Activated naive CD8-positive, alpha-beta T cell treated with anti-CD3 and anti-CD28 coated beads, Interleukin-2, amount 50 U/mL, for 16 hours (primary cell): ENCODE results near the gene SLC9A9.
"Not testable (repeated sequence)": the region's sequence is repeated elsewhere in the genome, so short reads cannot be mapped to it uniquely, and the experiment has no call there.

Experiments
- DNase-seq: peaks from one replicate; pipeline ENCODE4 v3.0.0-alpha.2; 2020; ENCODE audit warnings: low read depth, low spot score

The SLC9A9 gene

DNA sequence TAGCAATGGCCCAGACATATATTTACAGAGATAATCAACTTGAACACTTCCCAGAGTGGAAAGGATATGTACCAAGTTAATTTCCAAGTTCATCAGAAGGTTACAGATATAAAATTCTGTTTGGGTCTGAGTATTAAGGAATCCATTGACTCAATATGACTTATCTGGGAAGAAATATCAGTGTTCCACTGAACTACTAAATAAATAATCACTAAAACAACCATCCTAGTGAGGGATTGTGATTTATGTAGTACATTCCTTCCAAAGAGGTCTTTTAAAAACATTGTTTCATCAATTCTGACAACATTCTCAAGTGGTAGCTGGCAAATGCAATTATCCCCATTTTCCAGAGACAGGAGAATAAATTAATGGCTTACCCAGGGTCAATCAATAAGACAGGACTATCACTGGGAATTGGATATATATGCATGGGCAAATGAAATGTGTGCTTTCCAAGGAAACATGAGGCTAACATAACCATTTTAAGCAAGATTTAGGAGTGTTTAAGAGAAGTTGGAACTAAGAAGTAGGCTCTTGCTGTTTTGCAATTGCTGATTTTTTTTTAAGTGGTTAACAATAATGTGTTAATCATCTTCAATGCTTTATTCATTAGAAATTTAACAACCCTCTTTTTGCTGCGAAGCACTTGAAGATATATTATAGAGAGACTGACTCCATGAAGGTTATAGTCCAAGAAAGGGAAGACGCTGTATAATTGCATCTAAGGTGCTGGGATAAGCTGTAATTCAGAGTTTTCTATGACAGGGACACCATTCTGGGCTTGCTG is 37.9 kb downstream of the SLC9A9 start:
- no peak for DNase-seq

DNA sequence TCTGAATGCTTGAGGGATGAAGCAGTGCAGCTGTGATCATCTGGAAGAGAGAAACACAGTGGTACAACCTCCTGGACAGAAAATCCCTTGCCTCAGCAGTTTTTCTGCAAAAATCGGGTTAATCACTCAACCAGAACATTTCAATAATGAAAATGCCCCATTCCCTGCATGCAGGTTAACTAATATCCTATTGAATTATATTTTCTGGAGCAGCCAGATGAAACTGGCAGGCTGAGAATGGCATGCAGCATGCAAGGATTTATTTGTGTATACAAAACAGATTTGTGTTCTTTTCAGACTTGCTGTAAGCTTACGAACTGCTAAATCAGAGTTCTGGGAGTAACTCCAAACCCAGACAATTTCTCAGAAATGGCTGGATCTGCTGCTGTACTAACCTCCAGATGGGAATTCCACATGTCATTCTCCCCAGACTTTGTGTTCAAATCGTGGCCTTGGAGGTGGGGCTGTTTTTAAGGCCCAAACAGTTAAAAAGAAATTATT is 39.1 kb downstream of the SLC9A9 start:
- DNase-seq = no peak

DNA sequence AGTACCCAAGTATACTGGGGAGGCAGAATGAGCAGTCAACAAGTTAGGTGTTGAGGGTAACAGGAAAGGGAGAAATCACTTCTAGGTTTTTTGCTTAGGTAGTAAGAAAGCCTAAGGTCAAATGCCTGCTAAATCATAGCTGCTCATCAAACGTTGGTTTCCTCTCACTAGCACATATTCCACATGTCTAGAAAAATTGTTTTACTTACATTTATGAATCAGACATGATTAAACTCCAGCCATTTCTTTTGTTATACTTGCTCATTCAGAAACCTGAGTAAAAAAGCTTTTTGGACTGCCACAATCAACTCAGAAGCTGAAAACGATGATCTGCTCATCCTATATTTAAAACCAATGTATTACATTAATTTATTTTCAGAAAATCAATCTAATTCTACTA is 40.2 kb downstream of the SLC9A9 start:
- no peak for DNase-seq

DNA sequence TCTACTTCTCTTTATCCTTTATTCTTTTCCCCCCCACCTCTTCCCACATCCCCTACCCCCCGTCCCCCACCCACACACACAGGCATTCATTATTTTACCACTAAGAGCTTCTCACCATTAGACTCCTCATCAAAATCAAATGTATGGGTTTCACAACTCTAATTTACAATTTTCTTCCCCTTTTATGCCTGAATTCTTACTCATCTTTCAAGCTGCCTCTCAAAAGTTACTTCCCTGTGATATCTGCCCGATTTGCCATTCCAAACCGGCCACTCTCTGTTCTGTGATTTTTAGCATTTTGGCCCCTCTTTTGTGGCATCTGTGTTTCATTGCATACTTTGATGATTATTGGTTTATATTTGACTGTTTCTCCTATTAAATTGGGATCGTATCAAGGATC is 42.2 kb downstream of the SLC9A9 start:
- no peak for DNase-seq

GRCh38 chr3:143805476-143805875 is 42.8 kb downstream of the SLC9A9 start:
- not testable (repeated sequence) for DNase-seq

DNA sequence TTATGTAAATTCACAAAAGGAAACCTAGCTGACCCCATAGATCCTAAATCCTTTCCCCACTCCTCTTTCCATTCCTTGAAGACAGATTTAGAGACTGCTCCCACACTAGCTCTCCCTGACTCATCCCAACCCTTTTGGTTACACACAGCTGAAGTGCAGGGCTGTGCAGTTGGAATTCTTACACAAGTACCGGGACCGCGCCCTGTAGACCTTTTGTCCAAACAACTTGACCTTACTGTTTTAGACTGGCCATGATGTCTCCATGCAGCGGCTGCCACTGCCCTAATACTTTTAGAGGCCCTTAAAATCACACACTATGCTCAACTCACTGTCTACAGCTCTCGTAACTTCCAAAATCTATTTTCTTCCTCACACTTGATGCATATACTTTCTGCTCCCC is 47.2 kb downstream of the SLC9A9 start:
- not testable (repeated sequence) for DNase-seq

- not testable (repeated sequence) for DNase-seq
These were observed 50.1 kb downstream of the SLC9A9 start for GRCh38 chr3:143798151-143798550.

GRCh38 chr3:143795874-143796273 is 52.4 kb downstream of the SLC9A9 start:
- DNase-seq = no peak

- DNase-seq = no peak
These were observed 53.3 kb downstream of the SLC9A9 start for GRCh38 chr3:143794793-143795462.

- DNase-seq = no peak
These were observed 54.3 kb downstream of the SLC9A9 start for GRCh38 chr3:143793971-143794370.

DNA sequence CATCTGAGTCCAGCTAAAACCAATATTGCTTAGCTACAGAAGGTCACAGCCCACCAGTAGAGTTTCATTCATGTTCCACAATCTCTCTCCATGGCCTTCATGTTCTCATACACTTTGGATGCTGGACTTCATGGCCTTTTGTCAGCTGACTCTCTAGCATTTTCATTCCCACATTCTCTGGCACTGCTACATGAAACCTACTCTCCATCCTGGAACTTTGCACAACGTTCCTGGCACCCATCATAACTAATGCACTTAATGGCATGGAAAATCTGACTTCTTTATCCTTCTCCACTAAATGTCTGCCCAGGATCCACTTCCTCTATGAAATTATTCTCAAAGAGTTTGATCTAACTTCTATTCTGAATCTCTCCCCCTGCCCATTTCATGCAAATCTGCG is 56.9 kb downstream of the SLC9A9 start:
- DNase-seq = no peak

DNA sequence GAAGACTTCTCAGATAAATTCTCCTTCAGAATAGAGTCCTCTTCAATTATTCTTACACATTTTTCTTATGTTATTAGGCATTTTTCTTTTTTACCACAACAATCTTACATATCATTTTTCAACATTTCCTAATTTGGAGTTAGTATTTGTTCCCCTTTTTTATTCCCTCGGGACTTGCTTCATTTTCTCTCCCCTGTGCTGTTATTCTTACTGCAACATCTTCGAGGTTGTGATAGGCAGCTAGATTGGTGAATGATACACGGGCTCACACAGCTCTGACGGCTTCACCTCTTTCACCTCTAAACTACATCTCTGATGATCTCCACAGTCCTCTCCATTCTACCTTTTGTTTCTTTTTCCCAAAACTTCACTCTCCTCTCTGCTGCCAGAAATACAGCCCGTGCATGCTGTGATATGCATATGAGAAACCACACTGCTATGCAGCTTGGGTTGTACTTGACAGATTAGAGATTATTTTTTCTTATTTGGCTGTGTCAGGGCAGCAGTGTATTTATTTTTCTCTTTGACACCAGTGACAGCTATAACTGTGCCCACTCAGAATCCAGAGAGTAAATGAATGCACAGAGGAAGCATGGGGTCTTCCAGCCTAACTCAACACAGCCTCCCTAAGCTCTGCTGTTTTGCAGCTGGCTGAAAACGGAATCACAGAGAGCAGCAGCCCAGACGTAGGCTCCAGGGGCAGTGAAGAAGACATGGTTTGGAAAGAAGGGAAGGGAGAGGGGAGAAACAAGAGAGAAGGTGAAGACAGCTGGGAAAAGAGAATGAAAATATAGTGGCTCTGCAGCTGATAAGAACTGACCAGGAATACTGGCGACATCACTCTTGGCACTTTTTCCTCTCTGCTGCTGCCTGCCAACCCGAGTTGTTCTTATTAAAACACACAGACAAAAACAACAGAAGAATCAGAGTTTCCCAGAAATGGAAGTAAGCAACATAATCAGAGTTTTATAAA is 61.8 kb downstream of the SLC9A9 start:
- no peak for DNase-seq

DNA sequence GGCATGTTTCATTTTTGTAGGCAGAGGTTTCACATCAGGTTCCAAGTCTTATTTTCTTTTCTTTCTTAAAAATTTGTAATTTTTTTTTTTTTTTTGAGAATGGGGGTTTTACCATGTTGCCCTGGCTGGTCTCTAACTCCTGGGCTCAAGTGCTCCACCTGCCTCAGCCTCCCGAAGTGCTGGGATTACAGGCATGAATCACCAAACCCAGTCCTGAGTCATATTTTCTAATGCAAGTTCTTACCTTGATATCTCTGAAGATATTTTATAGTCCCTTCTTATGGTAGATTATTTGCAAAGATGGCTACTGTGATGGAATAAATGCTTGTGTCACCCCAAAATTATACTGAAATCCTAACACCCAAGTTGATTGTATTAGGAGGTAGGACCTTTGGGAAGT is 63.8 kb downstream of the SLC9A9 start:
- no peak for DNase-seq

- no peak for DNase-seq
These were observed 64.4 kb downstream of the SLC9A9 start for GRCh38 chr3:143783851-143784370.

DNA sequence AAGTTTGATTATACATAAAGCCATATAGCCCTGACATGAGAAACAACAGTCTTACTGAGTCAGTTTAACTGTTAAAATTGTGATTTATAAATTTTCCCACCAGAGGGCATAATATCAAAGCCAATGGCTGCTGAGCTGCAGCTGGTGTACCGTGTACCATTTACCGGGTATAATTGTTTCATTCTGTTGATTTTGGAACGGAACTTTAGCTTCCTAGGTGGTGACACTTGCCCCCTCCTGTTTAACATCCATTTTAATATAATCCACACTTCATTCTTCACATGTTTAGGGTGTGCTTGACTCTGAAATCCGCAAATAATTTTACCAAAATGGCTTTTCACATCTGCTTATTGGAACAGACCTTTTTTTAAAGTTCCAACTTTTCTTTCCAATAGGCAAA is 72.8 kb downstream of the SLC9A9 start:
- DNase-seq = no peak

GRCh38 chr3:143771939-143772338 is 76.3 kb downstream of the SLC9A9 start:
- no peak for DNase-seq

DNA sequence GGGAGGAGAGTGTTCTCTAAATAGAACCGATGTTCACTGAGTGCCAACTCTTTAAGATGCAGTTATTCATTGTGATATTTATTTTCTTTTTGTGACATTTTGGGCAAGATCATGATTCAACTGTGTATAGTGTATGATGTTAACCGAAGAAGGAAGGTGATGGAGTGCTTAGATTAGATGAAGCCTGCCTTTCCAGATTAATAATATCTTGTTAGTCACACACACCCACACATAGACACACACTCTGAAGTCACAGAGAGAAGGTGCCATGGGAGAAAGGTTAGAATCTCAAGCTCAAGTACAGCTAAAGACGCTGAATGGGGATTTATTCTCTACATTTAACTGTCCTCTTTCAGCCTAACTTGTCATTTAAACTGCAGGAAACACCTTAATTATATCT is 77.0 kb downstream of the SLC9A9 start:
- DNase-seq = no peak

DNA sequence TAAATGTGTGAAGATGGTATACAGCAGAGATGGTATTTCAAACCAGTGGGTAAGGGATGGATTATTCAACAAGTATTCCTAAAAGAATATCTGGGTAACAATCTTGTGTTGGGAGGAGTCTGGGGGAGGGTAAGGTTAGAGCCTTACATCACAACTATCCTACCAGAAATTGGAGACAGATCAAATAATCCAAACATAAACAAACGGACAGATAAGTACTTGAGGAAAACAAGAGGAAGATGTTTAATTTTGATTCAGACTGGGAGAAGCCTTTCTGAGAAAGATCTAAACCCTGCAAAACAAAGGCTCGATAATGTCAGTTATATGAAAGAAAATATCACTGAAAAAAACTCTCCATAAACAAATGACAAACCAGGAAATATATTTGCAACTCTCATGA is 77.9 kb downstream of the SLC9A9 start:
- DNase-seq = no peak

DNA sequence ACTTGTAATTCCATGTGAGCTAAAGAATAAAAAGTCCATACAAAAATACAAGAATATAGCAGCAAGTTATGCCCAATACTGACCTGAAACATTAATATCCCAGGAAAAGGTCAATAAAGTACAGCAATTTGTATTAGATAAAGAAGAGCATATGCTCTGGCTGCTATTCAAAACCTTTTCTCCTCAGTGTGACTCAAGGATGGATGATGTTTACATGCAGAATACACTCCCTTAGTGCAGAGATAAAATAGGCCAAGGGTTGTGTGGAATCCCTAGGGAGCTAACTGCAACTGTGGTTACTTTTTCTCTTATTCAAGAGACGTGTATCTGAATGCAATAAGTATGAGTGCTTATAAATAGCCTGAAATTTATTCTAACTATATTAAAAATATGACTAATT is 78.7 kb downstream of the SLC9A9 start:
- no peak for DNase-seq

- DNase-seq = no peak
These were observed 83.4 kb downstream of the SLC9A9 start for GRCh38 chr3:143764840-143765239.

GRCh38 chr3:143763564-143764162 is 84.6 kb downstream of the SLC9A9 start:
- no peak for DNase-seq
